Ovary (tissue), 9 donors: ENCODE results near the gene CNGA4. TPM values are rescaled to one million over a fixed set of nuclear protein-coding genes. Genes with fewer than 3 reads are reported as not detected.

Experiments used
- DNase-seq, 5 donors: peaks; one replicate each; pipeline ENCODE4 v3.0.0-alpha.2; 2019 to 2020
- H3K27ac ChIP-seq, 2 donors: fragments of 200-600 bp; one replicate each; pipeline versions ENCODE4 v1.5.1 to v1.8.0; 2019 to 2022
- H3K27me3 ChIP-seq: fragments of 200-600 bp; one replicate; pipeline ENCODE4 v1.8.0; 2022
- H3K36me3 ChIP-seq: fragments of 200-600 bp; sonication (generic); one replicate; pipeline ENCODE4 v1.5.1; 2019
- H3K4me1 ChIP-seq: one replicate; pipeline ENCODE4 v1.8.1; 2013; ENCODE audit warnings: mild to moderate bottlenecking, moderate library complexity; ENCODE audit not compliant: insufficient read depth
- H3K4me3 ChIP-seq: fragments of 200-600 bp; sonication (generic); one replicate; pipeline ENCODE4 v1.5.1; 2017
- H3K9me3 ChIP-seq, 2 donors: fragments of 200-600 bp in 1 of 2; sonication (generic) in 1 of 2; one replicate each; pipeline versions ENCODE4 v1.5.1 to v1.8.1; 2013 to 2019; ENCODE audit warnings: mild to moderate bottlenecking in 1 of 2, moderate library complexity in 1 of 2
- CTCF ChIP-seq, 3 donors: fragments of 450-650 bp in 2 of 3; fragments of 200-600 bp in 1 of 3; IDR thresholded peaks; one replicate each; pipeline versions ENCODE4 v1.5.1 to v1.8.0; 2016 to 2022; ENCODE audit warnings: antibody characterized with exemption in 3 of 3, mild to moderate bottlenecking in 1 of 3
- EP300 ChIP-seq: sonication (generic); formaldehyde crosslinking; IDR thresholded peaks from one replicate; pipeline ENCODE4 v1.6.1; 2017; ENCODE audit warnings: antibody characterized with exemption
- POLR2A ChIP-seq: fragments of 450-650 bp; IDR thresholded peaks from one replicate; pipeline ENCODE4 v1.6.1; 2017; ENCODE audit warnings: antibody characterized with exemption, mild to moderate bottlenecking, moderate library complexity
- WGBS, 3 donors: extraction: QIAGEN DNeasy Blood & Tissue Kit in 1 of 3; methylation state at CpG; one replicate each; pipeline versions ENCODE4 v1.1.5 to v1.1.7; 2013 to 2017; 5-methylcytosine and 5-hydroxymethylcytosine counted together
- intact Hi-C, 4 donors: fragments of 100-400 bp; cut with DNase I; formaldehyde crosslinking; loops; one replicate each; pipeline versions ENCODE4 v1.11.0 to v1.15.1; 2022 to 2023
- polyA plus RNA-seq, 2 donors: library from polyadenylated mRNA; stranded (reverse); fragments of 200-250 nt in 1 of 2; fragments of 350-450 nt in 1 of 2; fragmentation: Illumina TruSeq in 1 of 2; extraction: RNeasy Lipid Tissue Mini Kit (QIAGEN cat#74804) in 1 of 2; gene quantifications; one replicate each; pipeline ENCODE4 v1.2.3, GENCODE V29; 2013 to 2014
- total RNA-seq, 7 donors: library from RNA; depleted of rRNA in 2 of 7; stranded (reverse); fragments of >200 nt in 2 of 7; fragmentation: NEBNext Ultra II Directional in 3 of 7; extraction: Animal tissue kit (Norgen Biotek cat#: 25700) in 3 of 7; gene quantifications; one replicate each; pipeline versions ENCODE4 v1.1.0 to v1.2.4, GENCODE V29; 2016 to 2023
- donor health status: DM: no; HTN: no; CAD: no; lungs with moderate emphysema.
- donor health status: DM: no; HTN: no; CAD: no.
- donor health status: Bipolar disorder and iron deficiency.
- donor health status: DM: yes; HTN: yes; CAD: no.
- donor health status: DM: no; HTN: no; CAD: no.
- donor health status: DM: yes; HTN: yes; CAD: no.

Gene CNGA4
- total and polyA plus RNA-seq, 9 donors: 0.10 to 2.9 (median 0.38) TPM

GRCh38 chr11:6260207-6260726 is 21.4 kb downstream of the CNGA4 start:
- Histone ChIP-seq H3K4me3 (no peak overlapping the region), H3K36me3 (no peaks in the 10 kb centered on the region), H3K27me3 (no peaks in the 10 kb centered on the region), H3K27ac (no peak overlapping the region), H3K9me3 (no peaks in the 10 kb centered on the region), H3K4me1 (no peaks in the 10 kb centered on the region)
- DNase-seq: no peak
- TF ChIP-seq CTCF (IDR thresholded peaks at IDR 0.05) (no peak), EP300 (no peak), POLR2A (no peak)
- 45 to 58% (median 50%) methylated on average over 5 of the region's 5 CpGs for WGBS, 3 donors
- intact Hi-C loops: no loop called here

GRCh38 chr11:6263662-6264061 is 24.8 kb downstream of the CNGA4 start:
- Histone ChIP-seq H3K4me1 (no peaks in the 10 kb centered on the region), H3K36me3 (no peaks in the 10 kb centered on the region), H3K27me3 (no peaks in the 10 kb centered on the region), H3K4me3 (no peak overlapping the region), H3K27ac (no peak overlapping the region), H3K9me3 (no peaks in the 10 kb centered on the region)
- 91 to 95% (median 94%) methylated on average over 1 of the region's 1 CpG for WGBS, 3 donors
- intact Hi-C loops: no loop called here
- DNase-seq: no peak
- no peak for TF ChIP-seq CTCF (IDR thresholded peaks at IDR 0.05)
- no peak for TF ChIP-seq EP300
- TF ChIP-seq POLR2A: no peak

GRCh38 chr11:6268820-6269219 is 29.9 kb downstream of the CNGA4 start:
- WGBS, 3 donors: 84 to 91% (median 90%) methylated on average over 1 of the region's 1 CpG
- no peak for DNase-seq
- H3K36me3 ChIP-seq: no peaks in the 10 kb centered on the region

GRCh38 chr11:6269994-6270393 is 31.1 kb downstream of the CNGA4 start:
- Histone ChIP-seq H3K4me3 (no peak overlapping the region), H3K4me1 (peaks cover 2% of the 10 kb centered on the region), H3K27ac (no peak overlapping the region), H3K36me3 (no peaks in the 10 kb centered on the region), H3K27me3 (no peaks in the 10 kb centered on the region), H3K9me3 (no peaks in the 10 kb centered on the region)
- no peak for DNase-seq
- intact Hi-C loops: no loop called here
- TF ChIP-seq EP300 (no peak), CTCF (IDR thresholded peaks at IDR 0.05) (no peak)
- 82 to 90% (median 87%) methylated on average over 24 of the region's 24 CpGs for WGBS, 3 donors

More at GRCh38 chr11:6268820-6269219, 29.9 kb downstream of the CNGA4 start:
- no peak overlapping the region for H3K27ac ChIP-seq
- TF ChIP-seq EP300 (no peak), POLR2A (no peak), CTCF (IDR thresholded peaks at IDR 0.05) (no peak)
- H3K9me3 ChIP-seq: no peaks in the 10 kb centered on the region
- H3K27me3 ChIP-seq: no peaks in the 10 kb centered on the region
- intact Hi-C loops: no loop called here
- peaks cover 2% of the 10 kb centered on the region for H3K4me1 ChIP-seq
- H3K4me3 ChIP-seq: no peak overlapping the region
